Stimulated activated CD4-positive, alpha-beta T cell treated with anti-CD3 and anti-CD28 coated beads, Interleukin-1b, Interleukin-23, amount 100 ng/mL, for 1 hour (primary cell): ENCODE results near the gene KASH5.

Experiments used
- DNase-seq, 2 donors: peaks; one replicate each; pipeline ENCODE4 v3.0.0-alpha.2; 2020; ENCODE audit warnings: low read depth in 2 of 2

The KASH5 gene

DNA sequence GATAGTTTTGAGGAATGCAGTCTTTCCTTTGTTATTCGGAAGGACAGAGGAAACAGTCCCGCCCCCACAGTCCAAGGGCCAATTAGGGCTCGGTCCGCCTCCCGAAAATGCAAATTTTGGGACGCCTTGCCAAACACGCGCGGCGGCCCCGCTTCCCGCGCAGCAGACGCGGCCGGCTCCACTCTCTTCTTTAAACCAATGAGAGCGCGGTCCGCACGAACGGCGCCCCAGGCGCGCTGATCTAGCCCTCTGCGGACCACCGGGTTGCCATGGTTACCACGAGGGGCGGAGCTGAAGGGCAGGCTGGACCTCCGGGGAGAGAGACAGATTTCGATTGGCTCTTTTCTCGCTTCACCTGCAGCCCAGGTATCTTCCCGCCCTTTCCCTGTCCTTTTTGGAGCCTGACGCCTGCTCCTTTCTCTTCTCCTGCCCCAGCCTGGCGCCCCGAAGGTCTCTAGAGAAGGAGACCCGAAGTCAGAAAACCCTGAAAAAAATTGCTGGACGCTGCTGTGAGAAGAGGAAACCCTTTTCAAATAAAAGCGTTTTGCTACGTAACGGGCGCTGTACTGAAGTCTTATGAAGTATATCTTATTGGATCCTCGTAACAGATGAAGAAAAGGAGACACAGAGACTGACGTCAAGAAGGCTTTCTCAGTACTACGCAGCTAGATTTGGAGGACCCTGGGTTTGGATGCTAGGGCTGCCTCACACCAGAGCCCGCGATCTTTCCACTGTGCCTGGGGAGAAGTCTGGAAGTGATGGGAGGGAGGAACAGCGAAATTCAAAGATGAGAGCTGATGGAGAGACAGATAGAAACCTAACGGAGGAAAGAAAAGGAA, 33.2 kb downstream of the KASH5 start:
- no peak for DNase-seq

DNA sequence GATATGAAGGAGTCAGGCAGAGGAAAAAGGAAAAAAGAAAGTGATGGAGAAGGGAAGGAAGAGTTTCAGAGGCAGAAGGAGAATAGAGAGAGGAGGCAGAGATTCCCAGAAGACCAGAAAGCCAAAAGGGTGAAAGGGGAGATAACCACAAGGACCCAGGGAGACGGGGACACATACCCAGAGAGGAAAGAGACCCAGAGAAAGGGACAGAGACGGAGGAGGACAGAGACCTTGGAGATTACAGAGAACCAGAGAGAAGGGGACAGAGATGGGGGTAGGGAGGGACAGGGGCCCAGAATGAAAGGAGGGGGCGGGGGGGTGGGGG, 33.8 kb downstream of the KASH5 start:
- no peak for DNase-seq

DNA sequence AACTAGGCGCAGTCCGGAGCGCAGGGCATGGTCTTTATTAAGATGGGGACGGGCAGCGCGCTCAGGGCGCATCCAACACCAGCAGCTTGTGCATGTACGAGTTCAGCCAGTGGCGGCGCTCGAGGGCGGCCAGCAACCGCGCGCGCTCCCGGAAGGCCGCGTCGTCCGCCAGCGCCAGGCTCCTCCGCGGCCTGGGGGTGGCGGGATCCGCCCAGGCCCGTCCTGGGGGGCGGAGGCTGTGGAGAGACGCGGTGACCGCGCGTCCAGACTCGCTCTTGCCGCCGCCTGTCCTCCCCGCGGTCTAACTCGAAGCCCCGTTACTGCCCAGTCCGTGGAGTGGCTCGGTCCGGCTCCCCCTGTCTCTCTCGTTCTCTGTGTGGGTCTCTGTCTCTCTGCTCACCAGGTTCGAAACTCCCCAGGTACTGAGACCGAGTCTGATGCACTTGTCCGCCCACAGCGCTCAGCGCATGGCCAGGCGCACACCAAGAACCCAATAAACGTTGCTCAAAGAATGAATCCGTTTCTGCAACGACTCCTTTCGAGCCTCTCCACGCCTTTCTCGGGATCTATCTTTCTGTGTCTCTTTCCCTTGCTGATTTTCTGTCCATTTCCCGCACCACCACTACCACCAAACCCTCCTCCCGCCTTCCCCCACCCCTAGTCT, 34.5 kb downstream of the KASH5 start:
- no peak for DNase-seq

DNA sequence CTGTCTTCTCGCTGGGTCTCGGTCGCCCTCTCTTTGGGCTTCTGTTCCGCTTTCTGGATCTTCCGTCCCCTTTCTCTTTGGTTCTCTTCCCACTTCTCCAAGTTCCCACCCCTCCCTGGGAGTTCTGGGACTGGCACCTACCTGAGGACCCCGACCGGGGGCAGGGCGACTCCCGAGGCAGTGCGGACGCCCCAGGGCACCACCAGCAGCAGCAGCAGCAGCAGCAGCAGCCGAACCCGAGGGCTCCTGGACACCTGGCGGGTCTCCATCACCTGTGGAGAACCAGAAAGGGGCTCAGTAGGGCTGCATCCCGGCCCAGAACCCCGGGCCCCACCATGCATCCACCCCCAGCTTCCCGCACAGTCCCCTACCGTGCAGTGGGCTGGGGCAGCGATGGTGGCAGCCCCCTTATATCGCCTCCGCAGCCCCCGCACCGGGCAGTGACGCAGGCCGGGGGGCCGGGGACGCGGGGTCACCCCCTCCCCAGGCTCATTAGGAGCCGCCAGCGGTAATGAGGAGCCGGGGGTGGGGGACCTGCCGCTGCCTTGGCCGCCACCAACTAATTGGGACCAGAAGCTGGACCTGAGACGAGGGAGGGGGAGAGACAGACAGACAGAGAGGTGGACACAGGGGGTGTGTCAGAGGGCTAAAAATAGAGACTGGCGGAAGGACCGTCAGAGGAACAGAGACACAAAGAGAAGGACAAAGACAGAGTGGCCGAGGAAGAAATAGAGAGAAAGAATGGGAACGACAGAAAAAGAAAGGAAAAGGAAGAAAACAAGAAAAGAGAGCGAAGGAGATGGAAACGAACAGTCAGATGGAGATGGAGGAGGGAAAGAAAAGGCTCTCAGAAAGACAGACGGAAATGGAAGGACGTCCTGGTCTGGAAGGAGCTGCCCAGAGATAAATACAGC, 35.3 kb downstream of the KASH5 start, which contains the start of gene PTH2:
TSS of gene PTH2 (minus strand) at position 371 of the 914 bp plus-strand sequence. CDS start at position 269, 102 bp downstream.
- DNase-seq: no peak

DNA sequence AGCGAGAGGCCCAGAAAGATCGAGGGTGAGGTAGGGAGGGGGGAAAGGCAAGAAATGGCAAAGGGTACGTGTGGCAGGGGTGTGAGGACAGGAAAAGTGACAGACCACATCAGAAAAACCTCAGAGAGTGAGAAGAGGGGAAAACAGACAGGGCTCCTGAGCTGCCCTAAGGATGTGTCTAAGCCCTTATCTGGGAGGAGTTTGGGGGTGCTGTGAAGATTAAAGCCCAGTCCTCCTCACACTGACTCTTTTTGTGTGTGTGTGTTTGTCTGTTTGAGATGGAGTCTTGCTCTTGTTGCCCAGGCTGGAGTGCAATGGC, 35.9 kb downstream of the KASH5 start:
- no peak for DNase-seq

DNA sequence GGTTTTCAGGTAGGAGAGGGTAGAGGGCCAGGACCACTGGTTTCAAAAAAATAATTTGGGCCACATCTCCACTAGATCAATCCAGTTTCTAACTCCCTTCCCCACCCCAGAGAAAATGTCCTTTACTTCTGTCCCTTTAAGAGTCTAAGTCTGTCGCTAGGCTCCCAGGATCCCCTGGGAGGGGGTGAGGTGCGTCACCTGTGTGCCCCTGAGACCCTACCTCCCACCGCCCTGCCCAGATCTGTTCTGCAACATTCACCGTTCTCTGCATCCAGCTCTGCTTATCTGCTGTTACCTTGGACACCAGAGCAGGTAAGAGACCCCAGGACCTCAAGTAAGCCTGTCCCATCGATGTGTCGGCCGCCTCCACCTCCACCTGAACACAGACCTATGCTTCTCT, 37.1 kb downstream of the KASH5 start, which contains the start of gene GFY:
TSS of gene GFY (plus strand) at position 211 of the 400 bp plus-strand sequence. CDS start 1,043 bp downstream, outside the sequence.
- no peak for DNase-seq

DNA sequence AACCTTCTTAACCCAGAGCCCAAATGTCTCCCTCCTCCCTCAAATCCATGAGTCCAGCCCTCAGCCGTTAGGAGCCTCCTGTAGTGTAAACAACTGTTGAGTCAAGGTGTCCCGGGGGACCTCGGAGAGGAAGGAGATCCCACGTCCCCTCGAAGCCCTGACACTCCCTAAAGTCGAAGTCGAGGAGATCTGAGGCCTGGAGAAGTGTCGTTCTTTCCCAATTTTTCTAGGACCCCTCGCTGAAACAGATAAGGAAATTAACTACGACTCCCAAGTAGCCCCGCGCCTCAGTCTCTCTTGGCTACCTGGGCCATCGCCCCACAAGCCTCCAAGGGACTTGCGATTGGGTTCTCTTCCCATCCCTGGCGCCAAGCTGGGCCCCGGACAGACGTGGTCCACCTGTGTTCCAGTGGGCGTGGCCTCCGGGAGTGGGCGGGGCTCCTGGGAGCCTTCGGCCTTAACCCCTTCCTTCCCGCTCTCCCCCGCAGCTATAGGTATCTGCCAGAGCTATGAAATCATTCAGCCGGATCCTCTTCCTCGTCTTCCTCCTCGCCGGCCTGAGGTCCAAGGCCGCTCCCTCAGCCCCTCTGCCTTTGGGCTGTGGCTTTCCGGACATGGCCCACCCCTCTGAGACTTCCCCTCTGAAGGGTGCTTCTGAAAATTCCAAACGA, 38.0 kb downstream of the KASH5 start:
- DNase-seq: no peak

DNA sequence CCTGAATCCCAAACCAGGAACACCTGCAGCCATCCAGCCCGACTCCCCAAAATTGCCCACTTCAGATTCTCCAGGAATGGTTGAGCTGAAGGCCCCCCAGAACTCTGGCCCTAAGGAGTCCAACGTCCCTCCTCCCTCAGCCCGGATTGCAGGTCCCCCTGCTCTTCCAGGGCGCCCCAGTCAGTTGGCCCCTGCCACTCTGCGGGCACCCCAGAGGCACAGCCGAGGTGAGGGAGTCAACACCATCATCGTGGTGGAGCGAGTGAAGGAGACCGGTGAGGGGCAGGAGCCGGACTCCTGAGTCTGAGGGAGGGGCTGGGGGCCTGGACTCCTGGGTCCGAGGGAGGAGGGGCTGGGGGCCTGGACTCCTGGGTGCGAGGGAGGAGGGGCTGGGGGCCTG, 39.3 kb downstream of the KASH5 start:
- no peak for DNase-seq

DNA sequence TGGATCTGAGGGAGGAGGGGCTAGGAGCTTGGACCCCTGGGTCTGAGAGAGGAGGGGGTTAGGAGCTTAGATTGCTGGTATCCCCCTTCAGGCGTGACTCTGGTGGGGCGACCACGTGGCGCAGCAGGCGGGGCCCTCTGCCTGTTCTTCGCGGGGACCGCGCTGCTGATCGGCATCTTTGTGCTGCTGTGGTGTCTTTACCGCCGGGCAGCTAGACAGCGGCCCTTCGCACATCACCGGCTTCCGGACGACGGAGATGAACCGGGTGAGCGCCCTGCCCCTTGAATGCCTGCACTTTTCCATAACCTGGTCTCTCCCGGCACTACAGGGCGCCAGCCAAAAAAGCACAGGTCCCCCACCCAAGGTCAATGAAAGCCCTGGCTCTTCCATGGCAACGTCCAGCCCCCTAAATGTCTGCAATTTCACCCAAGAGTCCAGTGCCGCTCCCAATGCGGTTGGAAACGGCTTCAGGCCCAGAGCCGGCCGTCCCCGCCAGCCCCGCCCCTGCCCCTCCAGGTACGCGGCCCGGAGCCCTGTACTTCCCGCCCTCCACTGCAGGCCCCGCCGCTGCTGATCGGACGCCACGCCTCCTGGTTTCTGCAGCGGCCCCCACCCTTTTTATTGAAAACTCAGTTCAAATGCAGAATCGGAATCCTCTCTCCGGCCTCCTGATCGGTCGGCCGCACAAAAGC, 40.0 kb downstream of the KASH5 start:
- DNase-seq: no peak

DNA sequence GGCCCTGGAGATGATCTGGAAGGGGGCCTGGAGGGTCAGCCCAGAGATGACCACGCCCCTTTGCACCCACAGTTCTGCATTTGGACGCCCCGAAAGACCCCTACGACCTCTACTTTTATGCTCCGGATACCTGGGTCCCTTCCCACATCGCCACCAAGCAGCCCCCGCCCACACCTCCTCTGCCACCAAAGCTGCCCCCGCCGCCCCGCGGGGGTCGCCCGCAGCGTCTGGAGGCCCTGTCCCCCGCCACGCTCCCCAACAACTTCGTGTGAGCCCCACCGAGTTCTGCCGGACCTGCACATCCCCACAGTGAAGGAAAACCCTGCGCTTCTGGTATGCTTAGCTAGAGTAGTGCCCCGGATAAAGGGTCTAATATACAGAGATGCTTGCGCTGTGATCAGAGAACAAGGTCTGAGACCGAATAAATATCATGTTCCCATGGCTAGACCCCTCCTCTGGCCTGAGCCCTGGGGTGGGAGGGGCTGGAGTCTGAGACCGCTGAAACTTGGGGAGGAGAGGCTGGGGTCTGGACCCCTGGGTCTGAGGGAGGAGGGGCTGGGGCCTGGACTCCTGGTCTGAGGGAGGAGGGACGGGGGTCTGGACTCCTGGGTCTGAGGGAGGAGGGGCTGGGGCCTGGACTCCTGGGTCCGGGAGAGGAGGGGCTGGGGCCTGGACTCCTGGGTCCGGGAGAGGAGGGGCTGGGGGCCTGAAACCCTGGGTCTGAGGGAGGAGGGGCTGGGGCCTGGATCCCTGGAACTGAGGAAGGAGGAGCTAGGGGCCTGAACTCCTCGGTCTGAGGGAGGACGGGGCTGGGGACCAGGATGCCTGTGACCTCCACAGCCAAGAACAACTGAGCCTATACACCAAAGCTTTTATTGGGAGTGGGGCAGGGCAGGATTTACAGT, 40.8 kb downstream of the KASH5 start:
- DNase-seq: no peak

DNA sequence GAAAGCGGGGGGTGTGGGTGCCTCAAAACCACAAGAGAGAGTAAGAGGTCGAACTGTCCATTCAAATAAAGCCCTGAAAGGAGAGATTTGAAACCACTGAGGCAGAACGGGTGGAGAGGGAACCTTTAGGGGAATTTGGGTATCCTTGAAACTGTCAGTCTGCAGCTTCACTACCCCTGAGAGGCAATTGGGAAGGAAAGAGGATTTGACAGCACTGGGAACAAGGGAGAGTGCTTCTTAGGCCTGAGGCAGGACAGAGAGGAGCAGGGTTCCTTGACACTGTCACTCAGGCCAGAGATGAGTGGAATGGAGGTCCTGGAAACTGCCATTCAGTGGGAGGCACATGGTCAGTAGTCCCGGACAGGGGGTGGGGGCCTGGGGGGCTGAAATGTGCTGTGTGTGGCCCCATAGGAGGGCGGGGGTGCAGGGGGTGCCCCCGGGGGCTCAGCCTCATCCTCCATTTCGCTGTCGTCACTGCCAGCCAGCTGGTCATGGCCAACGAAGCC, 42.2 kb downstream of the KASH5 start:
- no peak for DNase-seq

DNA sequence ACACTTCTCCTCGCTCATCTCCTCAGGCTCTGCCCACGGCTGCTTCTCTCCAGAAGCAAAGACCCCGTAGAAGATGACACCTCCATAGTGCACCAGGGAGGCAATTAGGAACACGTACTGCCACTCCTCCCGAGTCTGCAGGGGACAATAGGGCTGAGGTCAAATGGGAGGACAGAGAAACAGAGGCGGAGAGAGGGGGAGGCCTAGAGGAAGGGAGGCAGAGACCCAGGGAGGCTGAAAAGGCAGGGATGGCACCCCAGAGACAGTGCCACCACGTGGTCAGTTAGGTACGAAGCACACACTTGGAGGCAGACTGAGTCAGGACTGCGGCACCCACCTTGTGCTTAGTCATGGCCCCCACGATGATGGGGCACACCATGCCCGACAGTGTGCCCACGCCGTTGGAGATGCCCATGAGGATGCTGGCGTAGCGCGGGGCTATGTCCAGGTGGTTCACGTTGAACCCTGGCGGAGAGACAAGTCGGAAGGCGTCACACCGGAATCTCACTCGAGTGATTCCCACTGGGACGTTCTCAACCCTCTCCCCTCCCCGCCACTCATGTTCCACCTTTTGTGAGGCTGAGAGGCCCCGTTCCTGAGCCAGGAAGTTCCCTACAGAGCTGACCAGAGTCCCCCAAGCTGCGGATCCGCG, 42.8 kb downstream of the KASH5 start:
- DNase-seq: no peak

DNA sequence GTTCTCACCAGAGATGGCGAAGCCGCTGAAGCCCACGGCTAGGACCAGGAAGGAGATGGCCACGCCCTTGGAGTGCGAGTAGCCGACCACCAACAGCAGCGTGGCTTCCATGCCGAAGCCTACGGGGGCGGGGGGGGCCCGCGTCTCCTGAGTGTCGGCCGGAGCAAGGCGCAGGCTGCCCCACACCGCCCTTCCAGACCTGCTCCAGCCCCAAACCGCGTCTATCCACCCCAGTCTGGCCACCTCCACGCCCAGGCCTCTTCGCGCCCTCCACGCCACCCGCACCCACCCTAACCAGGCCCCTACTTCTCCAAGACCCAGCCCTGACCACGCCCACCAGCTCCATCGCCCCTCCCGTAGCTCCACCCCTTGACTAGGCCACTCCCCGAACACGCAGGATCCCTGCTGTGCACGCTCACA, 43.3 kb downstream of the KASH5 start:
- DNase-seq: no peak

DNA sequence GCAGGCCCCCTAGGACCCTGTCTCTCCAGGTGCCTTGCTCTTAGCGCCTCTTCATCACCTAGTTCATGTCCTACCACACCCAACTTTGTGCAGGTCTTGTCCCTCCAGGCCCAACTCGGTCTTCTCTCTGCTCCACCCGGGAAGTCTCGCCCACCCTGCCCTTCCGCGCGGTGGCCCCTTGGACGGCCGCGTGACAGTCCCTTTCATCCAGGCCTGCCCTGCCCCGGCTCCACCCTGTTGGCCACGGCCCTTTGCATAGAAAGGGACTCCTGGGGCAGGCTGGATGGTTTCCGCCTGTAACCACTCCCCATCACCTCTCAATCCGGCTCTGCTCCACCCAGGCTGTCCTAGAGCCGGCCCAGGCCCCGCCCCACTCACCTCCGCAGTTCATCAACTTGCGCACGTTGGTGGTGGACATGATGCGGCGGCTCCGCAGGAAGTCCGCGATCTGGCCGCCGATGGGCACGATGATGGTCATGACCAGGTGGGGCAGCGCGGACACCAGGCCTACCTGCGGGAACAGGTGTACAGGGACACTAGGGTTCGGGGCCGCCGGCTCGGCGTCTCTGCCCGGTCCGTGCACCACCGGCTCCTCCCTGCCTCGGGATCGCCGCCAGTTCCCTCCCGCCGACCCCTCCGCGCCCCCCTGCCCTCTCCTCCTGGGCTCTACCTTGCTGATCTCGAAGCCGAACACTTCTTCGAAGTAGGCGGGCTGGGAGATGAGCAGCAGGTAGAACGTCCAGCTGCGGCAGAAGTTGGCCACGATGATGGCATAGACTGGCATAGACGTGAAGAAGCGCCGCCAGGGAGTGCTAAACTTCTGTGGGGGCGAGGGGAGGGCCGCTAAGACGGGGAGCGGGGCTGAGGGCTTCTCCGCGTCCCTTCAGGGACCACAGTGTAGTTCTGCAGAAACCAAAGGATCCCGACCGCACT, 44.4 kb downstream of the KASH5 start:
- DNase-seq: no peak

DNA sequence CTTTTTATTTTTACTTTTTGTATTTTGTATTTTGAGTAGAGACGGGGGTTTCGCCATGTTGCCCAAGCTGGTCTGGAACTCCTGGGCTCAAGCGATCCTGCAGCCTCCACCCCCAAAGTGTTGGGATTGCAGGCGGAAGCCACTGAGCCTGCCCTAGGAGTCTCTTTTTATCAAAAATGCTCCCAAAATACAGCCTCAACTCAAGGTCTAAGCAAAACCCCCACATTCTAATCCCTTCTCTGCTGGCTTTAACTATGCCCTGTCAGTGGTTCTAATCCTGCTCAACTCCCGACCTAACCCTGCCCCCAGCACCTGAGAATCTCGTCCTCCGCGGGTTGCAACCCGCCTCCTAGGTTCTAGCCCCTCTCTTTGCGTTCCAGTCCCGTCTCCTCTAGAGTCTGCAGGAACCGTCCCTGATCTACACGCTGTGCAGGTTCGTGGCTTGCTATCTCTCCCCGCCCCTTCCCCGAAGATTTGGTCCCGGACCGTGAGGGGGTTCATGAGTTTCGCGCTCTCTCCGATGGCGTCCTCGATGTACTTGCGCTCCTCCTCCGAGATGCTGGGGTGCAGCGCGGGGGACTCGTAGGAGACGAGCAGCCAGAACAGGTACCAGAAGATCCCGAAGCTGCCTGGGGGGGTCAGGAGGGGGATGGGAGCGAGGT, 45.3 kb downstream of the KASH5 start:
- DNase-seq: no peak

DNA sequence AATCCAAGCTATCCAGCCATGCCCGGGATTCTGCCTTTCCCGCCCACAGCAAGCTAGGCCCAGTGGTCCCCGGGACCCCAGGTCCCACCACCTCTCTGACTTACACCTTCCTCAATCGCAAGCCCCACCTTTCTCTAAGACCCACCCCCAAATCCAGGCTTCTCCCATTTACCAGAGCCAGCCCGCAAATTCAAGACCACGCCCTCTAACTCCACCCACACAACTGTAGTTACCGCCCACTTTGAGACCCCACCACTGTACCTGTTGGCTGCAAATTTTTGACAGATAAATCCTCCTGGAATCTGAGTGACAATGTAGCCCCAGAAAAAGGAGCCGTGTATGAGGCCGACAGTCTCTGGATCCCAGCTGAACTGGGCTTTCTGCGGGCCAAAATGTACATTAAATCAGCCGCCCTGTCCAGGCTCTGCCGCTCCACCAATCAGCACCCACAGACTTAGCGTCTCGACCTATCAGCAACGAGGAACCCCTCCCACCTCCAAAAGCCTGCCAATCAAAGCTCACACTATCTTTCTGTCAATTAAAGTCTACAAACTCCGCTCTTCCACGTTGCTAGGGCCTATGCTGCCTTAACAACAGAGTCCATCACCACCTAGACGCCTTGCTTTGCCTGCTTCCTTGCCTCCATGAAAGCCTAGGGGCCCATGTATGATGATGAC, 47.0 kb downstream of the KASH5 start:
- no peak for DNase-seq

DNA sequence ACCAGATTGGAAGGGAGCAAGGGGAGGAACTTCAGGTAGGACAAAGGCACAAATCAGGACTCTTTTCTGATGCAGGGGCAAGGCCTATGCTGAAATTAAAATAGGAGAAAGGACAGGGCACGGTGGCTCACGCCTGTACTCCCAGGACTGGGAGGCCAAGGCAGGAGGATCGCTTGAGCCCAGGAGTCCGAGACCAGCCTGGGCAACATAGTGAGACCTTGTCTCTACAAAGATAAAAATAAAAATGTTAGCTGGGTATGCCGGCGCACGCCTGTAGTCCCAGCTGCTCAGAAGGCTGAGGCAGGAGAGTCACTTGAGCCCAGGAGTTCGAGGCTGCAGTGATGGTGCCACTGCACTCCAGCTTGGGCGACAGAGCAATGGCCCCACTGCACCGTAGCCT, 47.6 kb downstream of the KASH5 start:
- DNase-seq: no peak
